ENCODE results near the gene ACRBP. TPM values are rescaled to one million over a fixed set of nuclear protein-coding genes. Genes with fewer than 3 reads are reported as not detected.

The ACRBP gene
- total RNA-seq, 1 experiment from 2014 or later = 1.3 TPM

- Histone ChIP-seq H2AFZ (ENCODE audit: low read length) (no peak overlapping the region), H3K4ac (ENCODE audit: low read depth, low read length) (no peak overlapping the region), H3K27ac (ENCODE audit: insufficient read length, low read depth, low read length) (no peak overlapping the region), H4K91ac (ENCODE audit: insufficient read length, low read depth, low read length) (no peak overlapping the region), H4K8ac (replicated peaks; ENCODE audit: insufficient read length, low read depth, low read length) (no peak overlapping the region), H2BK12ac (ENCODE audit: insufficient read length, low read depth, low read length) (no peak overlapping the region), H3K56ac (ENCODE audit: insufficient read length, low read depth, low read length) (no peak overlapping the region), H3K27me3 (ENCODE audit: insufficient read depth, low read length) (no peaks in the 10 kb centered on the region), H3T11ph (ENCODE audit: low read length) (no peak overlapping the region), H3K9ac (ENCODE audit: extremely low read depth, insufficient read length, low read length) (no peak overlapping the region), H3K14ac (ENCODE audit: insufficient read depth, low read length) (no peak overlapping the region), H2AK5ac (ENCODE audit: insufficient read length, low read length) (no peak overlapping the region), H3K4me1 (ENCODE audit: insufficient read depth, low read length) (no peaks in the 10 kb centered on the region), H2BK20ac (ENCODE audit: low read depth, low read length, poor library complexity, severe bottlenecking) (no peak overlapping the region), H3K4me2 (ENCODE audit: insufficient read depth, insufficient read length, low read length) (no peak overlapping the region), H4K5ac (ENCODE audit: insufficient read length, low read depth, low read length) (no peak overlapping the region), H3K23ac (ENCODE audit: insufficient read length, low read depth, low read length) (no peak overlapping the region), H3K79me2 (ENCODE audit: insufficient read depth, low read length) (no peaks in the 10 kb centered on the region), H3K79me1 (ENCODE audit: insufficient read depth, low read depth, low read length, poor library complexity, severe bottlenecking) (no peaks in the 10 kb centered on the region), H2BK5ac (ENCODE audit: insufficient read length, low read length) (no peak overlapping the region), H3K18ac (ENCODE audit: insufficient read length, low read depth, low read length) (no peak overlapping the region), H4K20me1 (ENCODE audit: control insufficient read depth, insufficient read depth, insufficient read length) (no peaks in the 10 kb centered on the region), H2BK15ac (ENCODE audit: low read depth, low read length) (no peak overlapping the region), H2BK120ac (ENCODE audit: low read depth, low read length, poor library complexity, severe bottlenecking) (no peak overlapping the region), H3K23me2 (ENCODE audit: insufficient read length, low read depth, low read length, poor library complexity, severe bottlenecking) (no peaks in the 10 kb centered on the region), H3K9me3 (ENCODE audit: control insufficient read depth, low read depth, low read length) (no peaks in the 10 kb centered on the region)
- Mint-ChIP-seq H3K36me3 (ENCODE audit: insufficient read depth in 1 of 3, low read depth in 3 of 3) (no peaks in the 10 kb centered on the region), H3K4me1 (peaks cover 12 to 16% of the 10 kb centered on the region in 2 experiments), H3K4me3 (no peak overlapping the region), H3K27ac (no peak overlapping the region), H3K9me3 (no peaks in the 10 kb centered on the region), H3K27me3 (ENCODE audit: low read depth) (peaks cover 6% of the 10 kb centered on the region)
- DNase-seq = no peak
- no CpG with 5 or more reads among the region's 7 CpGs for WGBS (ENCODE audit: extremely low coverage, insufficient read length, low lambda C conversion rate)
- TF ChIP-seq CTCF (conservative IDR thresholded peaks at IDR 0.05) = no peak
Observed at GRCh38 chr12:6627616-6628015, 19.6 kb downstream of the ACRBP start.
